ENCODE results near the gene ATP9A.

GRCh38 chr20:51750037-51750769 lies 18.0 kb downstream of the ATP9A start:
- TF ChIP-seq CTCF (IDR thresholded peaks at IDR 0.05): no peak
- no peak for TF ChIP-seq POLR2A (IDR thresholded peaks at IDR 0.05)
